Mesenchymal stem cell (in vitro differentiated cells and primary cell): ENCODE results near the gene LLCFC1.

Source experiments
- DNase-seq: peaks from one replicate; pipeline ENCODE4 v3.0.0-alpha.2; 2013
- H2AFZ ChIP-seq: one replicate; pipeline ENCODE4 v1.6.1; 2013; ENCODE audit warnings: low read depth, mild to moderate bottlenecking, control low read depth, inconsistent platforms, low read length, moderate library complexity
- H2AK5ac ChIP-seq: 2 replicates; pipeline ENCODE4 v1.6.1; 2013; ENCODE audit warnings: low read length, moderate library complexity, mild to moderate bottlenecking, inconsistent platforms; ENCODE audit not compliant: severe bottlenecking
- H2BK120ac ChIP-seq: one replicate; pipeline ENCODE4 v1.6.1; 2013; ENCODE audit warnings: low read depth, mild to moderate bottlenecking, inconsistent platforms, low read length, moderate library complexity
- H2BK12ac ChIP-seq, 2 experiments: one replicate each; pipeline ENCODE4 v1.6.1; 2013; ENCODE audit warnings: inconsistent platforms in 2 of 2, low read length in 2 of 2, mild to moderate bottlenecking in 2 of 2, moderate library complexity in 2 of 2, control low read depth in 1 of 2
- H2BK15ac ChIP-seq: one replicate; pipeline ENCODE4 v1.6.1; 2013; ENCODE audit warnings: mild to moderate bottlenecking, low read depth, inconsistent platforms; ENCODE audit not compliant: poor library complexity, severe bottlenecking
- H2BK5ac ChIP-seq: 2 replicates; pipeline ENCODE4 v1.6.1; 2013; ENCODE audit warnings: low read depth, mild to moderate bottlenecking, low read length, control low read depth, inconsistent platforms; ENCODE audit not compliant: poor library complexity, severe bottlenecking
- H3K14ac ChIP-seq, 2 experiments: one replicate each; pipeline ENCODE4 v1.6.1; 2013; ENCODE audit warnings: inconsistent platforms in 2 of 2, low read length in 2 of 2, control low read depth in 1 of 2, mild to moderate bottlenecking in 1 of 2, moderate library complexity in 1 of 2
- H3K18ac ChIP-seq, 2 experiments: one replicate each; pipeline ENCODE4 v1.6.1; 2013; ENCODE audit warnings: inconsistent platforms in 2 of 2, low read length in 2 of 2, control low read depth in 1 of 2, low read depth in 1 of 2, mild to moderate bottlenecking in 1 of 2
- H3K23ac ChIP-seq, 2 experiments: one replicate each; pipeline ENCODE4 v1.6.1; 2013; ENCODE audit warnings: inconsistent platforms in 2 of 2, low read length in 2 of 2, mild to moderate bottlenecking in 2 of 2, moderate library complexity in 2 of 2, control low read depth in 1 of 2
- H3K27ac ChIP-seq: 2 replicates; pipeline ENCODE4 v1.5.1; 2013; ENCODE audit warnings: mild to moderate bottlenecking, moderate library complexity, low read length, control low read depth, inconsistent platforms; ENCODE audit not compliant: poor library complexity, severe bottlenecking
- H3K27me3 ChIP-seq, 2 experiments: 2 replicates each; pipeline versions ENCODE4 v1.6.1 to v1.7.0; 2013; ENCODE audit warnings: low read length in 2 of 2, mild to moderate bottlenecking in 2 of 2, moderate library complexity in 2 of 2, control low read depth in 1 of 2, inconsistent platforms in 1 of 2; ENCODE audit not compliant: control insufficient read depth in 1 of 2, insufficient read depth in 1 of 2
- H3K36me3 ChIP-seq, 2 experiments: 2 replicates each; pipeline versions ENCODE4 v1.6.1 to v1.7.0; 2013; ENCODE audit warnings: low read length in 2 of 2, control low read depth in 1 of 2, inconsistent platforms in 1 of 2, low read depth in 1 of 2, mild to moderate bottlenecking in 1 of 2; ENCODE audit not compliant: insufficient read depth in 2 of 2, control insufficient read depth in 1 of 2
- H3K4ac ChIP-seq, 2 experiments: one replicate each; pipeline ENCODE4 v1.6.1; 2013; ENCODE audit warnings: inconsistent platforms in 2 of 2, low read length in 2 of 2, mild to moderate bottlenecking in 2 of 2, moderate library complexity in 2 of 2, control low read depth in 1 of 2, low read depth in 1 of 2
- H3K4me1 ChIP-seq: 2 replicates; pipeline ENCODE4 v1.6.1; 2013; ENCODE audit warnings: low read depth, low read length, control low read depth; ENCODE audit not compliant: control insufficient read depth, insufficient read depth
- H3K4me2 ChIP-seq: 2 replicates; pipeline ENCODE4 v1.6.1; 2013; ENCODE audit warnings: low read length, mild to moderate bottlenecking, inconsistent platforms; ENCODE audit not compliant: poor library complexity, severe bottlenecking
- H3K4me3 ChIP-seq, 2 experiments: 2 replicates each; pipeline versions ENCODE4 v1.5.1 to v1.7.0; 2013; ENCODE audit warnings: low read length in 2 of 2, mild to moderate bottlenecking in 2 of 2, control low read depth in 1 of 2, low read depth in 1 of 2; ENCODE audit not compliant: insufficient read depth in 1 of 2
- H3K79me1 ChIP-seq: replicated peaks from 2 replicates; pipeline ENCODE4 v1.6.1; 2013; ENCODE audit warnings: mild to moderate bottlenecking, control low read depth, low read length, inconsistent platforms; ENCODE audit not compliant: poor library complexity, severe bottlenecking
- H3K9ac ChIP-seq: 2 replicates; pipeline ENCODE4 v1.7.0; 2013; ENCODE audit warnings: mild to moderate bottlenecking, low read length, moderate library complexity
- H3K9me3 ChIP-seq: 2 replicates; pipeline ENCODE4 v1.7.0; 2013; ENCODE audit warnings: mild to moderate bottlenecking, low read length; ENCODE audit not compliant: control insufficient read depth
- H4K8ac ChIP-seq: one replicate; pipeline ENCODE4 v1.6.1; 2013; ENCODE audit warnings: inconsistent platforms, mild to moderate bottlenecking, low read length, moderate library complexity
- H4K91ac ChIP-seq: one replicate; pipeline ENCODE4 v1.6.1; 2013; ENCODE audit warnings: mild to moderate bottlenecking, low read length, inconsistent platforms
- WGBS: methylation state at CpG from one replicate; pipeline ENCODE4 v1.1.7; 2013; ENCODE audit warnings: mixed read lengths; 5-methylcytosine and 5-hydroxymethylcytosine counted together

Gene LLCFC1

DNA sequence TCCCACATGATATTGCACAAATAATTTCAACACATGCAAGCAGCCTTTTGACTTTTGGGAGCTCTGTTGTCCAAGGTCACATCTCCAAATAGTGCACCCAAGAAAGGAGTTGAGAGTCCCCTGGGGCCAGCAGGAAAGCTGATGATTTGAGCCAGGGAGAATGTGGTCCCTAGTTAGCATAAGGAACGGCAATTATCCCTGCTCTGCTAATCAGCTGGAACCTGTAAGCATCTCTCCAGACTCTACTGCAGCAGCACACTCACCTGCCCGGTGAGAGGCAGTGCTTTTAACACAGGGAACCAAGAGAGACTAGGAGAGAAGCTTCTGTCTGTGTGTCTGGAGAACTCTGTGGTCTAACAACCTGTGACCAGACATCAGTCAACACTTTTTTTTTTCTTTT, 22.8 kb upstream of the LLCFC1 start:
- no peaks in the 10 kb centered on the region for H3K4me1 ChIP-seq
- H3K36me3 ChIP-seq, result no peaks in the 10 kb centered on the region
- H2AFZ ChIP-seq, result no peak overlapping the region
- H3K14ac ChIP-seq, result no peak overlapping the region
- H2AK5ac ChIP-seq, result no peak overlapping the region
- no peak overlapping the region for H2BK15ac ChIP-seq
- H4K91ac ChIP-seq, result no peak overlapping the region
- H3K4ac ChIP-seq, result no peak overlapping the region
- no peak overlapping the region for H2BK5ac ChIP-seq
- H2BK120ac ChIP-seq, result no peak overlapping the region
- no peaks in the 10 kb centered on the region for H3K9me3 ChIP-seq
- no peaks in the 10 kb centered on the region for H3K79me1 ChIP-seq
- H3K4me2 ChIP-seq, result no peak overlapping the region
- no peak overlapping the region for H3K18ac ChIP-seq
- no peak for DNase-seq
- no peak overlapping the region for H3K27ac ChIP-seq
- no peak overlapping the region for H3K23ac ChIP-seq
- no peak overlapping the region for H3K9ac ChIP-seq
- no peak overlapping the region for H3K4me3 ChIP-seq
- no peak overlapping the region for H2BK12ac ChIP-seq
- no peak overlapping the region for H4K8ac ChIP-seq
- 65% methylated on average over 2 of the region's 2 CpGs for WGBS
- peaks cover 0 to 15% of the 10 kb centered on the region in 2 experiments for H3K27me3 ChIP-seq

DNA sequence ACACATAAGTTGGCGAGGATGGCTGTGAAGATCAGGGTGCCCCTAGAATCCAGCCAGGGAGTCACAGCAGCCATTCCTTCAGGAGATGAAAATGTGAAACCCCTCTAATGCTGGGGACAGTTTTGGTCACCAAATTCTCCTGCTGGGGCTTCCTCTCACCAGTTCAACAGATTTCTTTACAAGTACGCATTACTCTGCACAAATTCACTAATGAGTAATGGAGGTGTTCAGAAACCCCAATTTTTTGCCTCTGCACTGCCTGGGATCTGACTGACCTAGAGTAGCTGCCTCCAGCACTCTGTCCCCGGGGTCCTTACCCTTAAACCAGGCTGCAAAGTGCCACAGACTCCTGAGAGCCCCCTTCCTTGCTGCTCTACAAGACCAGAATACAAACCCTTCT, 21.8 kb upstream of the LLCFC1 start:
- Histone ChIP-seq H3K23ac (no peak overlapping the region), H2AK5ac (no peak overlapping the region), H3K18ac (no peak overlapping the region), H2BK15ac (no peak overlapping the region), H3K9me3 (no peaks in the 10 kb centered on the region), H3K4me1 (no peaks in the 10 kb centered on the region), H3K14ac (no peak overlapping the region), H4K8ac (no peak overlapping the region), H4K91ac (no peak overlapping the region), H3K4ac (no peak overlapping the region), H3K4me2 (no peak overlapping the region), H3K27me3 (peaks cover 0 to 7% of the 10 kb centered on the region in 2 experiments), H3K27ac (no peak overlapping the region), H3K9ac (no peak overlapping the region), H3K79me1 (no peaks in the 10 kb centered on the region), H2AFZ (no peak overlapping the region), H2BK12ac (no peak overlapping the region), H2BK5ac (no peak overlapping the region), H3K4me3 (no peak overlapping the region), H2BK120ac (no peak overlapping the region), H3K36me3 (no peaks in the 10 kb centered on the region)
- WGBS, result 86% methylated on average over 2 of the region's 3 CpGs
- DNase-seq, result no peak

- H3K4me1 ChIP-seq, result no peaks in the 10 kb centered on the region
- no peak overlapping the region for H3K4me3 ChIP-seq
- H2AFZ ChIP-seq, result no peak overlapping the region
- no peak overlapping the region for H3K18ac ChIP-seq
- H3K27me3 ChIP-seq, result peaks cover 0 to 11% of the 10 kb centered on the region in 2 experiments
- H2BK15ac ChIP-seq, result no peak overlapping the region
- 88% methylated on average over 2 of the region's 2 CpGs for WGBS
- no peaks in the 10 kb centered on the region for H3K9me3 ChIP-seq
- H3K23ac ChIP-seq, result no peak overlapping the region
- no peak overlapping the region for H2BK5ac ChIP-seq
- H4K91ac ChIP-seq, result no peak overlapping the region
- no peak overlapping the region for H3K4ac ChIP-seq
- no peak overlapping the region for H2BK12ac ChIP-seq
- no peak overlapping the region for H3K14ac ChIP-seq
- no peak overlapping the region for H3K9ac ChIP-seq
- H4K8ac ChIP-seq, result no peak overlapping the region
- H3K36me3 ChIP-seq, result no peaks in the 10 kb centered on the region
- no peak overlapping the region for H3K27ac ChIP-seq
- no peak overlapping the region for H2AK5ac ChIP-seq
- no peaks in the 10 kb centered on the region for H3K79me1 ChIP-seq
- no peak overlapping the region for H3K4me2 ChIP-seq
- no peak overlapping the region for H2BK120ac ChIP-seq
- no peak for DNase-seq
Observed at GRCh38 chr7:142918901-142919300, 20.4 kb upstream of the LLCFC1 start.

GRCh38 chr7:142919656-142920055, 19.6 kb upstream of the LLCFC1 start:
- H3K14ac ChIP-seq, result no peak overlapping the region
- H3K36me3 ChIP-seq, result no peaks in the 10 kb centered on the region
- H4K8ac ChIP-seq, result no peak overlapping the region
- H3K4me3 ChIP-seq, result no peak overlapping the region
- no peak overlapping the region for H2BK15ac ChIP-seq
- H4K91ac ChIP-seq, result no peak overlapping the region
- H3K4me1 ChIP-seq, result no peaks in the 10 kb centered on the region
- H2BK5ac ChIP-seq, result no peak overlapping the region
- no peak overlapping the region for H2BK120ac ChIP-seq
- no peak overlapping the region for H3K4me2 ChIP-seq
- no peak overlapping the region for H3K27ac ChIP-seq
- no peak for DNase-seq
- no peaks in the 10 kb centered on the region for H3K79me1 ChIP-seq
- H2AK5ac ChIP-seq, result no peak overlapping the region
- H3K9me3 ChIP-seq, result no peaks in the 10 kb centered on the region
- no peak overlapping the region for H3K4ac ChIP-seq
- no peak overlapping the region for H2BK12ac ChIP-seq
- H3K18ac ChIP-seq, result no peak overlapping the region
- H3K23ac ChIP-seq, result no peak overlapping the region
- no peak overlapping the region for H3K9ac ChIP-seq
- peaks cover 0 to 11% of the 10 kb centered on the region in 2 experiments for H3K27me3 ChIP-seq
- WGBS, result 73% methylated on average over 3 of the region's 3 CpGs
- no peak overlapping the region for H2AFZ ChIP-seq
